Measurements from ENCODE around the gene OR6K3. TPM values are rescaled to one million over a fixed set of nuclear protein-coding genes. Genes with fewer than 3 reads are reported as not detected.

OR6K3 gene
- total RNA-seq, 4 donors from 2014 or later = not detected

DNA sequence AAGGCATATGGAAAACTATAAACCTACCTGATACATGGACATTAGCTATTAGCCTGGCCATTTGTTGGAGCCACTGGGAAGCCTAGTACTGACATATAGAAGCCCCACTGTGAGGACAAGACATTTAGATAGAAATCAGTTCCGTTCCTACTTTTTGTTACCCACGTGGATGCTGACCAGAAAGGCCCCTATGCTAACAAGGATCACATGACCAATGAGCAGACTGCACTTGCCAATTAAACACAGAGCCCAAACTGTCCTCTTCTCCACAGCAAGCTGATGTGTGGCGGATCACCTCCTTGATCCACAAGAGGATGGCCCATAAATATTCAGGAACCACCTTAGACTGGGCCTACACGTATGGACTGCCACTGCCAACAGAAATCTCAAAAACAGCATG, 11.2 kb upstream of the OR6K3 start:
- DNase-seq (ENCODE audit: low spot score in 2 of 2) = no peak
- H3K27ac ChIP-seq = no peak overlapping the region
- H3K4me1 ChIP-seq = no peaks in the 10 kb centered on the region
- H3K9me3 ChIP-seq = no peaks in the 10 kb centered on the region
- peaks cover 3% of the 10 kb centered on the region for H3K27me3 ChIP-seq
- WGBS = 75% methylated on average over 4 of the region's 4 CpGs
- no peaks in the 10 kb centered on the region for H3K36me3 ChIP-seq
- no peak overlapping the region for H3K4me3 ChIP-seq
- TF ChIP-seq EP300 (IDR thresholded peaks at IDR 0.05) (no peak), POLR2A (IDR thresholded peaks at IDR 0.05) (no peak), POLR2AphosphoS5 (IDR thresholded peaks at IDR 0.05) (no peak)
- TF ChIP-seq, protein P1, sequence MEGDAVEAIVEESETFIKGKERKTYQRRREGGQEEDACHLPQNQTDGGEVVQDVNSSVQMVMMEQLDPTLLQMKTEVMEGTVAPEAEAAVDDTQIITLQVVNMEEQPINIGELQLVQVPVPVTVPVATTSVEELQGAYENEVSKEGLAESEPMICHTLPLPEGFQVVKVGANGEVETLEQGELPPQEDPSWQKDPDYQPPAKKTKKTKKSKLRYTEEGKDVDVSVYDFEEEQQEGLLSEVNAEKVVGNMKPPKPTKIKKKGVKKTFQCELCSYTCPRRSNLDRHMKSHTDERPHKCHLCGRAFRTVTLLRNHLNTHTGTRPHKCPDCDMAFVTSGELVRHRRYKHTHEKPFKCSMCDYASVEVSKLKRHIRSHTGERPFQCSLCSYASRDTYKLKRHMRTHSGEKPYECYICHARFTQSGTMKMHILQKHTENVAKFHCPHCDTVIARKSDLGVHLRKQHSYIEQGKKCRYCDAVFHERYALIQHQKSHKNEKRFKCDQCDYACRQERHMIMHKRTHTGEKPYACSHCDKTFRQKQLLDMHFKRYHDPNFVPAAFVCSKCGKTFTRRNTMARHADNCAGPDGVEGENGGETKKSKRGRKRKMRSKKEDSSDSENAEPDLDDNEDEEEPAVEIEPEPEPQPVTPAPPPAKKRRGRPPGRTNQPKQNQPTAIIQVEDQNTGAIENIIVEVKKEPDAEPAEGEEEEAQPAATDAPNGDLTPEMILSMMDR (IDR thresholded peaks at IDR 0.05) = no peak

DNA sequence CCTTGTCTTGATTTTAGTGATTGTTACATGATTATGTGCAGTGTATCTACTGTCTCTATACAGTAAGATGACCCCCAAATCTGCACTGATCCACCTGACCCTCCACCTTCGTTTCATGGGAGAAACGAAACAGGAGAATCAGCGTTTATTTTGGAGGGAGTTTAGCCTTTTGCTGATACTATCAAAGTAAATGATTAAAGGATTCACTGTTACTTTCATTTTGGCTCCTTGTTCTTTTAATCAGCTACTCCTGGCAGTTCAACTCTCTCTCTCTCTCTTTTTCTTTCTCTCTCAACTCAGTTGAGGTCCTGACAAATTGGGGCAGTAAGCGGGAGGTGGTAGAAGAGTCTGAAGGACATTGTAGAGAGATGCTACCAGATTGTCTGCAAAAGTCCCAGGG, 9.9 kb upstream of the OR6K3 start:
- no peaks in the 10 kb centered on the region for H3K9me3 ChIP-seq
- H3K27me3 ChIP-seq = peaks cover 3% of the 10 kb centered on the region
- TF ChIP-seq POLR2AphosphoS5 (IDR thresholded peaks at IDR 0.05) (no peak), POLR2A (IDR thresholded peaks at IDR 0.05) (no peak), EP300 (IDR thresholded peaks at IDR 0.05) (no peak)
- TF ChIP-seq, protein P1 (IDR thresholded peaks at IDR 0.05) = no peak
- H3K4me3 ChIP-seq = no peak overlapping the region
- H3K4me1 ChIP-seq = no peaks in the 10 kb centered on the region
- WGBS = 61% methylated on average over 4 of the region's 4 CpGs
- H3K27ac ChIP-seq = no peak overlapping the region
- H3K36me3 ChIP-seq = no peaks in the 10 kb centered on the region
- DNase-seq (ENCODE audit: low spot score in 2 of 2) = no peak

- 32% methylated on average over 3 of the region's 3 CpGs for WGBS
- H3K9me3 ChIP-seq = no peaks in the 10 kb centered on the region
- DNase-seq (ENCODE audit: low spot score in 2 of 2) = no peak
Measured at GRCh38 chr1:158728510-158729225, 8.1 kb upstream of the OR6K3 start.

DNA sequence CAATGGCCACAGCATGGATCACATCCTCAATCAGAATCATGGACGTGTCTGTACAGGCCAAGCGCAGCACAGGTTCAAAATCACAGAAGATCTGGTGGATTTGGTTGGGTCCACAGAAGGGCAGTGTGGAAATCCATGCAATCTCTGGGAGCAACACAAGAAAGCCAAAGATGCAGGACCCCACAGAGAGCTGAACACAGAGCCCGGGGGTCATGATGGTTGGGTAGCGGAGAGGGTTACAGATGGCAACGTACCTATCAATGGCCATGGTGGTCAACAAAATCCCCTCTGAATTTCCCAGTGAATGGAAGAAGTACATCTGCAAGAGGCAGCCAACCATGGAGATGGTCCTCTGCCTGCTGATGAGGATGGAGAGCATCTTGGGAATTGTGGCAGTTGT, 3.9 kb upstream of the OR6K3 start:
- Histone ChIP-seq H3K36me3 (no peaks in the 10 kb centered on the region), H3K27ac (no peak overlapping the region), H3K4me1 (no peaks in the 10 kb centered on the region), H3K27me3 (no peaks in the 10 kb centered on the region), H3K4me3 (no peak overlapping the region), H3K9me3 (no peaks in the 10 kb centered on the region)
- TF ChIP-seq, protein P1 (IDR thresholded peaks at IDR 0.05) = no peak
- TF ChIP-seq POLR2A (IDR thresholded peaks at IDR 0.05) (no peak), POLR2AphosphoS5 (IDR thresholded peaks at IDR 0.05) (no peak), EP300 (IDR thresholded peaks at IDR 0.05) (no peak)
- no peak for DNase-seq (ENCODE audit: low spot score in 2 of 2)
- WGBS = 99% methylated on average over 5 of the region's 5 CpGs

More at GRCh38 chr1:158728510-158729225, 8.1 kb upstream of the OR6K3 start:
- Histone ChIP-seq H3K4me3 (no peak overlapping the region), H3K4me1 (no peaks in the 10 kb centered on the region), H3K36me3 (no peaks in the 10 kb centered on the region), H3K27ac (no peak overlapping the region), H3K27me3 (peaks cover 3% of the 10 kb centered on the region)
- TF ChIP-seq POLR2AphosphoS5 (IDR thresholded peaks at IDR 0.05) (no peak), EP300 (IDR thresholded peaks at IDR 0.05) (no peak), POLR2A (IDR thresholded peaks at IDR 0.05) (no peak)
- TF ChIP-seq, protein P1 (IDR thresholded peaks at IDR 0.05) = no peak

- 52% methylated on average over 3 of the region's 3 CpGs for WGBS
- H3K9me3 ChIP-seq = no peaks in the 10 kb centered on the region
- H3K4me1 ChIP-seq = no peaks in the 10 kb centered on the region
- no peak overlapping the region for H3K4me3 ChIP-seq
- TF ChIP-seq EP300 (IDR thresholded peaks at IDR 0.05) (no peak), POLR2AphosphoS5 (IDR thresholded peaks at IDR 0.05) (no peak), POLR2A (IDR thresholded peaks at IDR 0.05) (no peak)
- TF ChIP-seq, protein P1 (IDR thresholded peaks at IDR 0.05) = no peak
- no peaks in the 10 kb centered on the region for H3K27me3 ChIP-seq
- DNase-seq (ENCODE audit: low spot score in 2 of 2) = no peak
- H3K27ac ChIP-seq = no peak overlapping the region
- H3K36me3 ChIP-seq = no peaks in the 10 kb centered on the region
Measured at GRCh38 chr1:158719664-158720063, 856 bp downstream of the OR6K3 start.
